Endothelial cell of umbilical vein (primary cell): Measurements from ENCODE around the gene SLF2. TPM values are rescaled to one million over a fixed set of nuclear protein-coding genes. Genes with fewer than 3 reads are reported as not detected.

Experiments
- BruUV-seq: library from RNA; stranded (reverse); fragments of 400-500 nt; replicated peaks from 2 replicates; lab custom pipeline; 2021; lab: Mats Ljungman, UMichigan
- CTCF ChIA-PET: fragments of 300-600, 350-600 bp; sonication (Branson Sonifier 250); formaldehyde crosslinking; loops from one replicate; lab custom pipeline; 2021; ENCODE audit warnings: antibody characterized with exemption, inconsistent platforms; lab: Charles Lee
- POLR2A ChIA-PET: fragments of 300-600, 350-600 bp; sonication (Branson Sonifier 250); formaldehyde crosslinking; loops from one replicate; lab custom pipeline; 2021; ENCODE audit warnings: antibody characterized with exemption, inconsistent platforms; lab: Charles Lee
- DNase-seq: peaks from one replicate; pipeline ENCODE4 v3.0.0-alpha.2; 2011; ENCODE audit warnings: low read depth, low spot score
- FAIRE-seq: peaks from 2 replicates; lab custom pipeline; 2011; peaks lifted over from hg19 to GRCh38; lab: Jason Lieb, UNC
- H2AFZ ChIP-seq: 2 replicates; pipeline ENCODE4 v1.6.0; 2012; ENCODE audit warnings: low read depth, low read length, control low read depth, inconsistent platforms
- H3K27ac ChIP-seq: 2 replicates; pipeline ENCODE4 v1.5.1; 2011; ENCODE audit warnings: low read depth, mild to moderate bottlenecking, control low read depth, low read length, moderate library complexity; ENCODE audit not compliant: insufficient read depth
- H3K27me3 ChIP-seq, 2 experiments: 2 replicates each; pipeline versions ENCODE4 v1.6.0 to v1.6.1; 2011; ENCODE audit warnings: low read length in 2 of 2, mixed read lengths in 1 of 2; ENCODE audit not compliant: control insufficient read depth in 2 of 2, insufficient read depth in 2 of 2
- H3K36me3 ChIP-seq, 2 experiments: 2 replicates in 1 of 2; 3 replicates in 1 of 2; pipeline ENCODE4 v1.5.1; 2011; ENCODE audit warnings: low read length in 2 of 2, mild to moderate bottlenecking in 1 of 2, moderate library complexity in 1 of 2; ENCODE audit not compliant: control insufficient read depth in 2 of 2, insufficient read depth in 2 of 2; ENCODE audit errors: extremely low read depth in 1 of 2
- H3K4me1 ChIP-seq: 3 replicates; pipeline ENCODE4 v1.5.1; 2011; ENCODE audit warnings: mild to moderate bottlenecking, low read length; ENCODE audit not compliant: control insufficient read depth, insufficient read depth; ENCODE audit errors: extremely low read depth
- H3K4me2 ChIP-seq: 2 replicates; pipeline ENCODE4 v1.6.1; 2011; ENCODE audit warnings: low read length, control low read depth, mixed read lengths; ENCODE audit not compliant: insufficient read depth
- H3K4me3 ChIP-seq, 3 experiments: fragments of 200-600 bp in 1 of 3; sonication (generic), shearing (Covaris generic) in 1 of 3; replicated peaks in 1 of 3; 2 replicates each; pipeline ENCODE4 v1.5.1; 2011 to 2016; ENCODE audit warnings: control low read depth in 3 of 3, low read length in 3 of 3, mild to moderate bottlenecking in 2 of 3, inconsistent platforms in 1 of 3, low read depth in 1 of 3, moderate library complexity in 1 of 3; ENCODE audit not compliant: insufficient read depth in 1 of 3
- H3K79me2 ChIP-seq: 2 replicates; pipeline ENCODE4 v1.6.0; 2012; ENCODE audit warnings: low read length, inconsistent platforms; ENCODE audit not compliant: control insufficient read depth, insufficient read depth
- H3K9ac ChIP-seq: replicated peaks from 2 replicates; pipeline ENCODE3; 2011; ENCODE audit warnings: low read length, control low read depth; ENCODE audit not compliant: insufficient read depth; ENCODE audit errors: extremely low read depth
- H3K9me1 ChIP-seq: replicated peaks from 3 replicates; pipeline ENCODE4 v1.6.0; 2011; ENCODE audit warnings: mild to moderate bottlenecking, low read length; ENCODE audit not compliant: control insufficient read depth, insufficient read depth; ENCODE audit errors: extremely low read depth
- H3K9me3 ChIP-seq: replicated peaks from 2 replicates; pipeline ENCODE4 v1.5.1; 2012; ENCODE audit warnings: low read length, inconsistent platforms; ENCODE audit not compliant: control insufficient read depth, insufficient read depth
- H4K20me1 ChIP-seq: replicated peaks from 2 replicates; pipeline ENCODE3; 2011; ENCODE audit warnings: mild to moderate bottlenecking, low read length; ENCODE audit not compliant: control insufficient read depth, insufficient read depth; ENCODE audit errors: extremely low read depth
- CTCF ChIP-seq, 2 donors: IDR thresholded peaks; 1 replicate in 1 of 2; 2 replicates in 1 of 2; pipeline ENCODE4 v1.5.1; 2011; ENCODE audit warnings: low read length in 2 of 2, mild to moderate bottlenecking in 2 of 2, moderate library complexity in 2 of 2, control low read depth in 1 of 2, inconsistent platforms in 1 of 2, low read depth in 1 of 2; ENCODE audit not compliant: insufficient read depth in 1 of 2; ENCODE audit errors: extremely low read depth in 1 of 2
- EZH2 ChIP-seq: IDR thresholded peaks from 2 replicates; pipeline ENCODE4 v1.6.1; 2012; ENCODE audit warnings: borderline replicate concordance, low read depth, mild to moderate bottlenecking, moderate library complexity, low read length, inconsistent platforms; ENCODE audit not compliant: severe bottlenecking
- FOS ChIP-seq: IDR thresholded peaks from 2 replicates; pipeline ENCODE4 v1.6.1; 2011; ENCODE audit warnings: mild to moderate bottlenecking, low read length, moderate library complexity, borderline replicate concordance; ENCODE audit not compliant: insufficient read depth
- GATA2 ChIP-seq: IDR thresholded peaks from 2 replicates; pipeline ENCODE4 v1.7.0; 2011; ENCODE audit warnings: low read depth, mild to moderate bottlenecking, moderate library complexity, mixed read lengths, low read length; ENCODE audit not compliant: insufficient read length, insufficient read depth
- JUN ChIP-seq: IDR thresholded peaks from 2 replicates; pipeline ENCODE4 v1.6.1; 2011; ENCODE audit warnings: borderline replicate concordance, low read depth; ENCODE audit not compliant: insufficient read length, insufficient read depth
- MAX ChIP-seq: IDR thresholded peaks from 2 replicates; pipeline ENCODE4 v1.6.1; 2011; ENCODE audit not compliant: insufficient read depth, insufficient read length
- MYC ChIP-seq: IDR thresholded peaks from one replicate; pipeline ENCODE4 v1.6.1; 2011; ENCODE audit warnings: mild to moderate bottlenecking, low read depth, low read length
- POLR2A ChIP-seq: IDR thresholded peaks from 2 replicates; pipeline ENCODE4 v1.6.1; 2012; ENCODE audit warnings: low read depth, mild to moderate bottlenecking, control low read depth, low read length
- POLR2AphosphoS5 ChIP-seq: IDR thresholded peaks from 2 replicates; pipeline ENCODE4 v1.6.1; 2012; ENCODE audit warnings: low read depth, mild to moderate bottlenecking, control low read depth, low read length, moderate library complexity; ENCODE audit not compliant: insufficient read depth
- dilution Hi-C: fragments of 300-500 bp; cut with MboI; formaldehyde crosslinking; loops from one replicate; pipeline ENCODE4 v1.15.0; 2019; ENCODE audit warnings: low sequenced_read_pairs; ENCODE audit not compliant: extremely low pct_ligation_motif_present
- intact Hi-C: fragments of 100-400 bp; cut with micrococcal nuclease; formaldehyde crosslinking; loops from one replicate; pipeline ENCODE4 v1.10.0; 2022
- polyA plus RNA-seq, 4 experiments: library from polyadenylated mRNA; depleted of rRNA in 3 of 4; stranded (reverse) in 3 of 4; unstranded in 1 of 4; fragments of >200 nt; gene quantifications; 2 replicates each; pipeline versions ENCODE4 v1.2.1 to v1.2.3, GENCODE V29; 2011 to 2012; ENCODE audit warnings: missing spikeins in 1 of 4
- total RNA-seq: library from RNA; stranded (reverse); gene quantifications from 2 replicates; pipeline ENCODE4 v1.2.3, GENCODE V29; 2021

The SLF2 gene
- total and polyA plus RNA-seq, 2 donors (not counting 3 experiments of a cell fraction or from before 2014, with no cell fraction given), result 7.5 to 35.5 TPM

- peaks cover 27% of the 10 kb centered on the region for H3K79me2 ChIP-seq
- dilution Hi-C loops, result no loop called here
- H3K27me3 ChIP-seq, result no peaks in the 10 kb centered on the region
- H3K4me1 ChIP-seq, result peaks cover 22% of the 10 kb centered on the region
- no peak overlapping the region for H2AFZ ChIP-seq
- ChIA-PET POLR2A (no interaction called here), CTCF (interaction anchor here (1.0 to 1.2 kb wide), 2 partner anchors 28 to 133 kb away, joined by 3 read pairs; no protein-coding TSS in a partner anchor)
- H3K9me3 ChIP-seq, result no peaks in the 10 kb centered on the region
- intact Hi-C loops, result loop anchor here (10.0 kb wide), 1 partner anchor 98 kb away; no protein-coding TSS in a partner anchor
- no peak overlapping the region for H3K4me3 ChIP-seq
- no peak overlapping the region for H3K9ac ChIP-seq
- H3K36me3 ChIP-seq, result peaks cover 14 to 24% of the 10 kb centered on the region in 2 experiments
- TF ChIP-seq EZH2 (no peak), JUN (no peak), MAX (no peak), GATA2 (no peak), POLR2A (no peak), FOS (no peak), CTCF (IDR thresholded peaks at IDR 0.05; ENCODE audit: extremely low read depth in 1 of 2, insufficient read depth in 1 of 2, low read depth in 1 of 2, low read length in 2 of 2) (no peak), MYC (no peak), POLR2AphosphoS5 (no peak)
- DNase-seq (no peak), FAIRE-seq (no peak)
- BruUV-seq, result no TSS peak
- H3K27ac ChIP-seq, result no peak overlapping the region
- no peak overlapping the region for H3K4me2 ChIP-seq
- H4K20me1 ChIP-seq, result peaks cover 4% of the 10 kb centered on the region
- H3K9me1 ChIP-seq, result no peaks in the 10 kb centered on the region
Observed at GRCh38 chr10:100917071-100917470, 4.3 kb downstream of the SLF2 start.
